ENCODE results near the gene UBE2Q1.

DNA sequence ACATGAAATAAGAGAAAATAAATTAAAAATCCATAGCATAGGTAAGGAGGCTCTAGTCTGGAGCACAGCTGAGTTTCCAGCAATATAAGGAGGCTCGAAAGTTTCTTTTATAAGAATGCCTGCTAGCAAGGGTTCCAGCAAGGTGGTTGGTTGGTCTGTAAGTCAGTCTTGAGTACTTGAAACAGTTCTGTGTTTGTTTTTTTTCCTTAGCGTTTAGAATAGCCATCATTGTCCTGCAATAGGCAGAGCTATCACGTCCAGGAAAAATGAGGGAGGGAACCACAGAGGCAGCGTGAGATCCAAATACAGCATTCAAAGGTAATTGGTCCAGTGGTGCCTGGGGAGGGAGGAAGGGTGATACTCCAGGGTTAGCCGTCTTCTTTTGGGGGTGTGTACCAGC is 8.4 kb downstream of the UBE2Q1 start:
- no peak for TF ChIP-seq CTCF (conservative IDR thresholded peaks at IDR 0.05; ENCODE audit: low read depth in 2 of 2)
- TF ChIP-seq REST (IDR thresholded peaks at IDR 0.05; ENCODE audit: unreplicated experiment): no peak
- TF ChIP-seq ETS1 (IDR thresholded peaks at IDR 0.05): no peak
- no peak for TF ChIP-seq CREB1 (CRISPR knock-in tag; IDR thresholded peaks at IDR 0.05; ENCODE audit: low read depth)
- no peak for TF ChIP-seq JUNB (IDR thresholded peaks at IDR 0.05; ENCODE audit: unreplicated experiment)
- TF ChIP-seq EZH2 (IDR thresholded peaks at IDR 0.05; ENCODE audit: low read depth, unreplicated experiment): no peak
- no peak for TF ChIP-seq POLR2AphosphoS5 (IDR thresholded peaks at IDR 0.05; ENCODE audit: low read depth)
- TF ChIP-seq EZH2phosphoT487 (IDR thresholded peaks at IDR 0.05; ENCODE audit: unreplicated experiment): no peak
- TF ChIP-seq STAT1 (IDR thresholded peaks at IDR 0.05; ENCODE audit: unreplicated experiment): no peak
- TF ChIP-seq ZNF331 (CRISPR knock-in tag; IDR thresholded peaks at IDR 0.05; ENCODE audit: low read depth): no peak
- TF ChIP-seq NANOG (IDR thresholded peaks at IDR 0.05; ENCODE audit: borderline replicate concordance): no peak
- TF ChIP-seq ZNF114 (CRISPR knock-in tag; IDR thresholded peaks at IDR 0.05): no peak

Measured in GM23338 (cell line).